Loucy (cell line): Measurements from ENCODE around the gene SAMD5.

Experiments used
- H2AFZ ChIP-seq: fragments of 200-600 bp; sonication (generic); 2 replicates; pipeline ENCODE4 v1.6.0; 2016; ENCODE audit warnings: antibody characterized with exemption, mild to moderate bottlenecking, low read length, moderate library complexity
- H3F3A ChIP-seq: fragments of 200-600 bp; 2 replicates; pipeline ENCODE4 v1.6.0; 2016; ENCODE audit warnings: antibody characterized with exemption, low read depth, mild to moderate bottlenecking
- H3K27me3 ChIP-seq: fragments of 200-600 bp; sonication (generic); 2 replicates; pipeline ENCODE4 v1.6.1; 2014; ENCODE audit warnings: low read length, mild to moderate bottlenecking; ENCODE audit not compliant: insufficient read depth, poor library complexity, severe bottlenecking
- H3K36me3 ChIP-seq: fragments of 200-600 bp; sonication (generic); 2 replicates; pipeline ENCODE4 v1.6.1; 2016; ENCODE audit warnings: low read length; ENCODE audit not compliant: insufficient read depth
- H3K4me1 ChIP-seq: fragments of 200-600 bp; sonication (generic); 2 replicates; pipeline ENCODE4 v1.5.1; 2014; ENCODE audit warnings: low read length, mild to moderate bottlenecking; ENCODE audit not compliant: insufficient read depth, poor library complexity, severe bottlenecking
- H3K4me2 ChIP-seq: fragments of 200-600 bp; sonication (generic); 2 replicates; pipeline ENCODE4 v1.6.0; 2014; ENCODE audit warnings: antibody characterized with exemption, low read length, low read depth, mild to moderate bottlenecking; ENCODE audit not compliant: poor library complexity, severe bottlenecking
- H3K4me3 ChIP-seq: fragments of 200-600 bp; sonication (generic); 2 replicates; pipeline ENCODE4 v1.5.1; 2014; ENCODE audit warnings: low read length, mild to moderate bottlenecking, mixed read lengths; ENCODE audit not compliant: poor library complexity, severe bottlenecking
- H3K79me2 ChIP-seq: fragments of 200-600 bp; sonication (generic); 2 replicates; pipeline ENCODE4 v1.6.1; 2014; ENCODE audit warnings: low read length; ENCODE audit not compliant: insufficient read depth
- H3K9ac ChIP-seq: fragments of 200-600 bp; sonication (generic); 2 replicates; pipeline ENCODE4 v1.6.0; 2014; ENCODE audit warnings: mild to moderate bottlenecking, low read depth, low read length, moderate library complexity; ENCODE audit not compliant: poor library complexity, severe bottlenecking
- H3K9me2 ChIP-seq: fragments of 200-600 bp; sonication (generic); replicated peaks from 2 replicates; pipeline ENCODE4 v1.6.1; 2016; ENCODE audit warnings: low read depth, low read length, mixed read lengths
- H3K9me3 ChIP-seq: fragments of 200-600 bp; sonication (generic); 2 replicates; pipeline ENCODE4 v1.6.1; 2014; ENCODE audit warnings: mild to moderate bottlenecking, antibody characterized with exemption, low read length, low read depth; ENCODE audit not compliant: insufficient read depth
- H4K20me1 ChIP-seq: fragments of 200-600 bp; sonication (generic); 2 replicates; pipeline ENCODE4 v1.6.0; 2014; ENCODE audit warnings: antibody characterized with exemption, low read length, mild to moderate bottlenecking; ENCODE audit not compliant: insufficient read depth, poor library complexity, severe bottlenecking
- EZH2phosphoT487 ChIP-seq: fragments of 200-600 bp; IDR thresholded peaks from 2 replicates; pipeline ENCODE4 v1.6.1; 2018; ENCODE audit warnings: antibody characterized with exemption, mild to moderate bottlenecking, moderate library complexity, borderline replicate concordance
- TF ChIP-seq, protein P1 (sequence below): fragments of 200-600 bp; sonication (generic); conservative IDR thresholded peaks from 2 replicates; pipeline ENCODE4 v1.5.1; 2014; ENCODE audit warnings: mild to moderate bottlenecking, antibody characterized with exemption, low read length

Gene SAMD5

DNA sequence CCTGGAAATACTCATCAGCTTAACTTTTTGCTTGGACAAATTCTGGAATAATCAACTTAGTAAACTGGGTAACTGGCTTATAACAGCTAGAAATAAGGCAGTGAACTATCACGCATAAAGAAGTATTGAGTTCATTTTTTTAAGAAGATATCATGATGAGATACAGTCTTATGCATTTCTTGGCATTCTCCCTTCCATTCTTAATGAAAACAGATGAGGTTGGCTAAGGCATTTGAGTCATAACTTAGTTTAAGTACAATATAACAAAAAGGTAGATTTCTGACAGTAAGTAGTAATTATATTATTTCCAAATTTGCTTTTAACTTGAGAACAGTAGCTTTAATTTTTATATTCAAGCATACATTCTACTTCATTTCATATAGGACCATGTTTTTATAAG is 56.1 kb downstream of the SAMD5 start:
- no peak for TF ChIP-seq EZH2phosphoT487
- TF ChIP-seq, protein P1, sequence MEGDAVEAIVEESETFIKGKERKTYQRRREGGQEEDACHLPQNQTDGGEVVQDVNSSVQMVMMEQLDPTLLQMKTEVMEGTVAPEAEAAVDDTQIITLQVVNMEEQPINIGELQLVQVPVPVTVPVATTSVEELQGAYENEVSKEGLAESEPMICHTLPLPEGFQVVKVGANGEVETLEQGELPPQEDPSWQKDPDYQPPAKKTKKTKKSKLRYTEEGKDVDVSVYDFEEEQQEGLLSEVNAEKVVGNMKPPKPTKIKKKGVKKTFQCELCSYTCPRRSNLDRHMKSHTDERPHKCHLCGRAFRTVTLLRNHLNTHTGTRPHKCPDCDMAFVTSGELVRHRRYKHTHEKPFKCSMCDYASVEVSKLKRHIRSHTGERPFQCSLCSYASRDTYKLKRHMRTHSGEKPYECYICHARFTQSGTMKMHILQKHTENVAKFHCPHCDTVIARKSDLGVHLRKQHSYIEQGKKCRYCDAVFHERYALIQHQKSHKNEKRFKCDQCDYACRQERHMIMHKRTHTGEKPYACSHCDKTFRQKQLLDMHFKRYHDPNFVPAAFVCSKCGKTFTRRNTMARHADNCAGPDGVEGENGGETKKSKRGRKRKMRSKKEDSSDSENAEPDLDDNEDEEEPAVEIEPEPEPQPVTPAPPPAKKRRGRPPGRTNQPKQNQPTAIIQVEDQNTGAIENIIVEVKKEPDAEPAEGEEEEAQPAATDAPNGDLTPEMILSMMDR: no peak
- H3K4me1 ChIP-seq: no peaks in the 10 kb centered on the region
- no peaks in the 10 kb centered on the region for H3K9me3 ChIP-seq
- H3K79me2 ChIP-seq: no peaks in the 10 kb centered on the region
- H3K36me3 ChIP-seq: no peaks in the 10 kb centered on the region
- no peak overlapping the region for H3K4me2 ChIP-seq
- H3K9ac ChIP-seq: no peak overlapping the region
- H4K20me1 ChIP-seq: no peaks in the 10 kb centered on the region
- H3K4me3 ChIP-seq: no peak overlapping the region
- no peaks in the 10 kb centered on the region for H3F3A ChIP-seq
- no peaks in the 10 kb centered on the region for H3K27me3 ChIP-seq
- H3K9me2 ChIP-seq: no peaks in the 10 kb centered on the region
- H2AFZ ChIP-seq: no peak overlapping the region

DNA sequence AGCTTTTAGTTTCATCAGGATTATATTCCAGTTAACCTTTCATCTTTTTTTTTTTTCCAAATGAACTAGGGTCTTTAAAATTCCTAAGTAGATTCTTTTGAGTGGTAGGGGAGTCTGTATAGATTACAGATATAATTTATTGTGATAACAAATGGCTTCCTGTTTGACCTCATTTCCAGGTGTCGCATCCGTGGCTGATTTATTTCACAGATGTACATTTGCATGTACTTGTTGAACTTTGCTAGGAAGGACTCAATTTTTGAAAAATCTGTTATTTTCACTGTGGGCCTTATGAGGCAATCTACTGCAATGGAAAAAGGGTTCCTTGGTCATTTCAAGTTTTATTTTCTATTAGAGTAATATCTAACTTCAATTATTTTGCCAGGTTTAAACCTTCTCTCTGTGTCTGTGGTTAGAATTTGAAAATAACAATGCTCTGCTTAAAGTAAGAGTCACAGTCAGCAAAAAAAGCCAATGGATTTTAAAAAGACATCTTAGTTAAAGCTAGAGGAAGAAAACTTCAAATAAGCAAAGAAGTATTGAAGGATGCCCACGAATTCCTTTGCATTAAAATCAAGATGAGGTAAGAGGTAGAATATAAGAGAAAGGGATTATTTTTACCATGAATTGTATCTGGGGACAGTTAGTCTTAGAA is 57.9 kb downstream of the SAMD5 start:
- Histone ChIP-seq H3K79me2 (no peaks in the 10 kb centered on the region), H3K36me3 (no peaks in the 10 kb centered on the region), H3F3A (no peaks in the 10 kb centered on the region), H3K9me3 (no peaks in the 10 kb centered on the region), H2AFZ (no peak overlapping the region), H4K20me1 (no peaks in the 10 kb centered on the region), H3K9ac (no peak overlapping the region), H3K27me3 (no peaks in the 10 kb centered on the region), H3K4me2 (no peak overlapping the region), H3K9me2 (no peaks in the 10 kb centered on the region), H3K4me1 (no peaks in the 10 kb centered on the region), H3K4me3 (no peak overlapping the region)
- no peak for TF ChIP-seq EZH2phosphoT487
- TF ChIP-seq, protein P1: no peak

DNA sequence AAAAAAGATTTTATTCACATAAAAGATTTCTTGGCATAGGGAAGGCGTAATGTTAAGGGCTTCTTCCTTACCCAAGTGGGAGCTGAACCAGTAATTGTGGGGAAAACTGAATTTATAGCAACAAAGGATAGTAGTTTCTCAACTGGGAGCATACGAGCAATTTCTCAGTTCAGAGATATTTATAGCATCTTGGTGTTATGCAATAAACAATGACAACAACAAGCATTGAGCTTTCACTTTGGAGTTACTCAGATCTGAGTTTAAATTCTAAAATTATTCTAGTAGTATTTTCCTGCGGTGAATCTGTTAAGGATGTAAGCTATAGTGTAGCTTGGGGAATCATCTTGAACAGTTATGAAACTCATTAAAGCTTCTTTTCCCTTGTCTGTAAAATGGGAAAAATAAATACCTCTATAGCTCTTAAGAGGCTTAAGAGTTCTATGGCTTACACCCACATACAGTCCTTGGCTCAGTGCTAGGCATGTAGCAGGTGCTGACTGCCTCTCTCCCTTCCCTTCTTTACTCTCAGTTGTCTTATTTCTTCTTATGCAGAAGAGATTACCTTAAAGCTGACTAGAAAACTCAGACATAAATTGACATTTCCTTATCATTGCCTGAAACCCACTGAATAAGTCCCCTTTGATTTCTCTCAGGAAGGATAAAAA is 58.8 kb downstream of the SAMD5 start:
- Histone ChIP-seq H3K9me2 (no peaks in the 10 kb centered on the region), H4K20me1 (no peaks in the 10 kb centered on the region), H3K9me3 (no peaks in the 10 kb centered on the region), H2AFZ (no peak overlapping the region), H3K9ac (no peak overlapping the region), H3K79me2 (no peaks in the 10 kb centered on the region), H3K27me3 (no peaks in the 10 kb centered on the region), H3F3A (no peaks in the 10 kb centered on the region), H3K36me3 (no peaks in the 10 kb centered on the region), H3K4me3 (no peak overlapping the region), H3K4me2 (no peak overlapping the region), H3K4me1 (no peaks in the 10 kb centered on the region)
- no peak for TF ChIP-seq EZH2phosphoT487
- TF ChIP-seq, protein P1: no peak
